GM21723 (cell line): ENCODE results near the gene NOD2.
A peak's percentile ranks its signal among the peaks of the same experiment; 100 is the strongest.

Experiments
- ATAC-seq: cut with Tn5 transposase; IDR thresholded peaks from one replicate; pipeline ENCODE4 v1.9.1; 2021; ENCODE audit warnings: mild to moderate bottlenecking, moderate library complexity; ENCODE audit not compliant: unreplicated experiment

The NOD2 gene

GRCh38 chr16:50690177-50690576 lies 3.2 kb upstream of the NOD2 start:
- ATAC-seq = no peak

GRCh38 chr16:50692644-50692998 lies 785 bp upstream of the NOD2 start:
- ATAC-seq = no peak

- ATAC-seq = no peak
Observed at GRCh38 chr16:50694206-50694605, 800 bp downstream of the NOD2 start.

- no peak for ATAC-seq
Observed at GRCh38 chr16:50695017-50696000, 1.9 kb downstream of the NOD2 start.

GRCh38 chr16:50696126-50696525 lies 2.7 kb downstream of the NOD2 start:
- ATAC-seq = no peak

GRCh38 chr16:50696575-50697420 lies 3.4 kb downstream of the NOD2 start:
- ATAC-seq = peak; percentile 55

GRCh38 chr16:50697421-50697715 lies 4.0 kb downstream of the NOD2 start:
- no peak for ATAC-seq

- ATAC-seq = peak; percentile 52
Observed at GRCh38 chr16:50697881-50698767, 4.7 kb downstream of the NOD2 start.

GRCh38 chr16:50699326-50700159 lies 6.1 kb downstream of the NOD2 start:
- ATAC-seq = no peak

- no peak for ATAC-seq
Observed at GRCh38 chr16:50702725-50703124, 9.3 kb downstream of the NOD2 start.

- no peak for ATAC-seq
Observed at GRCh38 chr16:50704245-50704644, 10.8 kb downstream of the NOD2 start.

- ATAC-seq = no peak
Observed at GRCh38 chr16:50705436-50706110, 12.2 kb downstream of the NOD2 start.

GRCh38 chr16:50706250-50706649 lies 12.8 kb downstream of the NOD2 start:
- no peak for ATAC-seq

GRCh38 chr16:50708373-50709060 lies 15.1 kb downstream of the NOD2 start:
- ATAC-seq = no peak

GRCh38 chr16:50709061-50709684 lies 15.8 kb downstream of the NOD2 start:
- ATAC-seq = peak; percentile 74

GRCh38 chr16:50709980-50710379 lies 16.6 kb downstream of the NOD2 start:
- no peak for ATAC-seq

GRCh38 chr16:50711040-50711439 lies 17.6 kb downstream of the NOD2 start:
- ATAC-seq = no peak

- no peak for ATAC-seq
Observed at GRCh38 chr16:50711862-50712559, 18.6 kb downstream of the NOD2 start.
